Natural killer cell treated with Interleukin-12 subunit alpha and Interleukin-12 subunit beta and Interleukin-15 and Interleukin-18, amount 100 ng/mL, for 72 hours (primary cell): Measurements from ENCODE around the gene PTPRT. TPM values are rescaled to one million over a fixed set of nuclear protein-coding genes. Genes with fewer than 3 reads are reported as not detected.

Experiments used
- ATAC-seq, 2 donors: fragments of 150-1000 bp; cut with Tn5 transposase in 1 of 2; sonication (Bioruptor Pico), chemical (Tn5 transposase) in 1 of 2; 2 replicates each; pipeline ENCODE4 v1.10.0; 2021
- DNase-seq: peaks from one replicate; pipeline ENCODE4 v3.0.0; 2022; ENCODE audit warnings: low spot score
- H3K27ac Mint-ChIP-seq, 2 donors: 1 replicate in 1 of 2; 2 replicates in 1 of 2; pipeline ENCODE4 v1.8.0; 2022; ENCODE audit warnings: mixed read lengths in 2 of 2, mild to moderate bottlenecking in 1 of 2, moderate library complexity in 1 of 2
- H3K27me3 Mint-ChIP-seq, 2 donors: 1 replicate in 1 of 2; 2 replicates in 1 of 2; pipeline ENCODE4 v1.8.0; 2022; ENCODE audit warnings: mixed read lengths in 2 of 2
- H3K36me3 Mint-ChIP-seq: one replicate; pipeline ENCODE4 v1.8.0; 2022; ENCODE audit warnings: mixed read lengths
- H3K4me1 Mint-ChIP-seq, 2 donors: 1 replicate in 1 of 2; 2 replicates in 1 of 2; pipeline ENCODE4 v1.8.0; 2022; ENCODE audit warnings: low read depth in 2 of 2, mixed read lengths in 2 of 2, mild to moderate bottlenecking in 1 of 2
- H3K4me3 Mint-ChIP-seq: one replicate; pipeline ENCODE4 v1.8.0; 2022; ENCODE audit warnings: mixed read lengths
- H3K9me3 Mint-ChIP-seq: 2 replicates; pipeline ENCODE4 v1.8.0; 2022; ENCODE audit warnings: mixed read lengths
- total RNA-seq, 2 donors: library from RNA; stranded (reverse); gene quantifications; one replicate each; pipeline ENCODE4 v1.2.3, GENCODE V29; 2022

The PTPRT gene
- total RNA-seq, 2 donors from 2014 or later = not detected

GRCh38 chr20:42361402-42361970, 828.2 kb downstream of the PTPRT start:
- H3K9me3 Mint-ChIP-seq = no peaks in the 10 kb centered on the region
- no peak overlapping the region for H3K27ac Mint-ChIP-seq
- no peaks in the 10 kb centered on the region for H3K36me3 Mint-ChIP-seq
- no peaks in the 10 kb centered on the region for H3K27me3 Mint-ChIP-seq
- DNase-seq (no peak), ATAC-seq (no peak)
- no peaks in the 10 kb centered on the region for H3K4me1 Mint-ChIP-seq
- no peak overlapping the region for H3K4me3 Mint-ChIP-seq

DNA sequence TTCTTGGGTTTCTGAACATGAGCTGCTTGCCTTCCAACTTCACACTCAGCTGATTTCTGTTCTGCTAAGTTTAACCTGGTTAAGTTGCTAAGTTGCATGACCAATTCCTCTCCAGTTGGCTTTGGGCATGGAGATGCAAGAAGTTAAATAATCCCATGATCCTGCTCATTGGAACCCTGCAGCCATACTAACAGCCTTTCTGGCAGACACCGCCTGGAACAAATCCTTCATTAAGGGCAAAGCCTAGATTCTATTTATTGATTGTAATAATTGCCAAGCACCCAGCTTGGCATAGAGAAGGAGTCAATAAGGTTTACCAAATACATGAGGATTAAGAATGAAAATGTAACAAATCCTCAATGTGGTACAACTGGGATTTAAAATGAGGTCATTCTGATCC, 829.1 kb downstream of the PTPRT start:
- no peak for ATAC-seq

DNA sequence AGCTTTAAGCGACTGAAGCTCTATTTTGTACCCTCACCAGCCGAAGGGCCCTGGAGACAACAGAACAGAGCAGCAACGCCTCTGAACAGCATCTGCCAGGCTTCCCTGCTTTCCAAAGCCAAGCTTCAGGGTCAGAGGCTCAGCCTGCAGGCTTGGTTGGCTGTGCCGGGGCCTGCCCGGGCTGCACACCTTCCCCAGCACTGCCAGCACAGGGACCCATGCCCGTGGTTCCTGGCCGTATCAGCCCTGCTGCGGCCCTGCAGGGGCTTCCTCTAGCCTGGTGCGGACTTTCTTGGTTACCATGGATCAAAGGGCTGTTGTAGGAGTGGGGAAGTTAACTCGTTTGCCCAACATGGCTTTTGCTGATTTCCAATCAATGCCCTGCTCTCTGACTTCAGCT, 830.1 kb downstream of the PTPRT start:
- no peaks in the 10 kb centered on the region for H3K27me3 Mint-ChIP-seq
- no peak overlapping the region for H3K4me3 Mint-ChIP-seq
- H3K9me3 Mint-ChIP-seq = peaks cover 3% of the 10 kb centered on the region
- H3K4me1 Mint-ChIP-seq = no peaks in the 10 kb centered on the region
- DNase-seq (no peak), ATAC-seq (peak in 1 of 2 donors; percentile 48)
- no peaks in the 10 kb centered on the region for H3K36me3 Mint-ChIP-seq
- H3K27ac Mint-ChIP-seq = no peak overlapping the region

More for the DNA sequence above, 829.1 kb downstream of the PTPRT start:
- DNase-seq = no peak
- Mint-ChIP-seq H3K4me1 (no peaks in the 10 kb centered on the region), H3K36me3 (no peaks in the 10 kb centered on the region), H3K27ac (no peak overlapping the region), H3K4me3 (no peak overlapping the region), H3K9me3 (peaks cover 3% of the 10 kb centered on the region), H3K27me3 (no peaks in the 10 kb centered on the region)

GRCh38 chr20:42352096-42352495, 837.6 kb downstream of the PTPRT start:
- Mint-ChIP-seq H3K9me3 (peaks cover 7% of the 10 kb centered on the region), H3K36me3 (no peaks in the 10 kb centered on the region), H3K27me3 (no peaks in the 10 kb centered on the region), H3K4me3 (no peak overlapping the region), H3K4me1 (no peaks in the 10 kb centered on the region), H3K27ac (no peak overlapping the region)
- ATAC-seq (no peak), DNase-seq (no peak)

GRCh38 chr20:42350521-42350920, 839.2 kb downstream of the PTPRT start:
- Mint-ChIP-seq H3K9me3 (peaks cover 8% of the 10 kb centered on the region), H3K27ac (no peak overlapping the region), H3K4me1 (no peaks in the 10 kb centered on the region), H3K27me3 (no peaks in the 10 kb centered on the region), H3K4me3 (no peak overlapping the region), H3K36me3 (no peaks in the 10 kb centered on the region)
- ATAC-seq (no peak), DNase-seq (no peak)

DNA sequence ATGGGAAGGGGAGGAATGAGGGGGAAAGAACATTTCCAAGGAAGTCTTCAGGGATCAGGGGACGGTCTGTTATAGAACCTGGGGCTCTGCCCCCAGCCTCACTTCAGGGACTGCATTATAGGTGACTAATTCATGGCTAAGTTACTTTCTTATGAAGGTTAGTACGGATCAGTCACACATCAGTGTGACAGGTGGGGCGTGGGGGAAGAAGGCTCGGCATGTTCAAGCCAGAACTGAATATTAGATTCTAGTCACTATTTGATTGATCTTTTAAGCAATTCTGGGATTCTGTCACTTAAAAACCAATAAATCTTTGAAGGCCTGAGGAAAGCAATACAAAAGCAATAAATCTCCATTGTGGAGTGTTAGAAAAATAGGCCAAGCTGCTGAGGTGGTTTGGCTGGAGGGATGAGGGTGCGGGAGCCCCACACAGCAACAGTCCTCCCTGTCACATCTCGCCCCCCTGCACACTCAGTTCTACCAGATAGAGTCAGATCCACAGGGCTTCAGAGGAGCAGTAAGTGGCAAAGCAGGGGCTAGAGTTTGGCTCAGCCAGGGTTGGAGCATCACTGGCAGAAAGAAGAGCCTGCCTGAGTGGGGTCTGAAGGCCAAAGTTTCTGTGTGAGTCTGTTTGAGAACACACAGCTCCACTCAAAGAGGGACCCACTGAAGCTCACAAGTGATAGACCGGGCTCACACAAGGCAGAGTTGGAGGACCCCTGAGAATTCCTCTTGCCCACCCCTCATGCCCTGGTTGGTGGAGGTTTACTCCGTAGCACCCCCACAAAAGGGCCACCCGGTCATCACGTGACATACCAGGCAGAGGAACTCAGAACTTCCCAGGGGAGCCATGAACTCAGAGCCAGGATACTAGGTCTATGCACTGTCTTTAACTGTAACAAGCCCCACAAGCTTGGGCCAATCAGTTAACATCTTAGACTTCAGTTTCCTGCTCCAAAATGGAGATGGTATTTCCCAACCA, 843.2 kb downstream of the PTPRT start:
- H3K36me3 Mint-ChIP-seq = no peaks in the 10 kb centered on the region
- H3K4me1 Mint-ChIP-seq = no peaks in the 10 kb centered on the region
- DNase-seq = no peak

DNA sequence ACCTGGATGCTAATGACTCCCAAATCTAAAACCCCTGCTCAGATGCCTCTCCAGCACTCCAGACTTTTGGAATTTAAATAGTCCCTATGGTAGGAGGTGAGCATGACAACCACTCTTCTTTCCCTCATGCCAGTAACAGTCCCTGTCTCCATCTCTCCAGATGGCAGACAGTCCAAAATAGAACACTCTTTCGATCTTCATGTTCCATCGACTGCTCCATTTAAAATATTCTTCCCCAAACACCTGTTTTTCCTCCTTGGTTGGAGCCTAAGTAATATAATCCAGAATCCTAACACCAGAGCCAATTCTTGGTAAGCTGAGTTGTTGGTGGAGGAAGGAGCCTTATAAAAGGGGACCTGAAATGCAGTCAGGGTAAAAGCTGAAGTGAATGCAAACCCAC, 848.1 kb downstream of the PTPRT start:
- Mint-ChIP-seq H3K36me3 (no peaks in the 10 kb centered on the region), H3K27me3 (no peaks in the 10 kb centered on the region), H3K4me3 (no peak overlapping the region), H3K4me1 (no peaks in the 10 kb centered on the region), H3K27ac (no peak overlapping the region), H3K9me3 (peaks cover 25% of the 10 kb centered on the region)
- ATAC-seq (no peak), DNase-seq (no peak)

More for the DNA sequence above, 843.2 kb downstream of the PTPRT start:
- Mint-ChIP-seq H3K27me3 (no peaks in the 10 kb centered on the region), H3K9me3 (peaks cover 20% of the 10 kb centered on the region), H3K27ac (no peak overlapping the region), H3K4me3 (no peak overlapping the region)
- peak in 1 of 2 donors; percentile 33 for ATAC-seq

GRCh38 chr20:42340368-42340767, 849.3 kb downstream of the PTPRT start:
- Mint-ChIP-seq H3K36me3 (no peaks in the 10 kb centered on the region), H3K27ac (no peak overlapping the region), H3K4me1 (no peaks in the 10 kb centered on the region), H3K9me3 (peaks cover 21% of the 10 kb centered on the region), H3K4me3 (no peak overlapping the region), H3K27me3 (no peaks in the 10 kb centered on the region)
- ATAC-seq = no peak
- DNase-seq = no peak

- ATAC-seq = no peak
- Mint-ChIP-seq H3K27ac (no peak overlapping the region), H3K36me3 (peaks cover 4% of the 10 kb centered on the region), H3K4me3 (no peak overlapping the region), H3K27me3 (no peaks in the 10 kb centered on the region), H3K9me3 (peaks cover 17% of the 10 kb centered on the region), H3K4me1 (no peaks in the 10 kb centered on the region)
- DNase-seq = no peak
Observed at GRCh38 chr20:42338294-42339201, 851.2 kb downstream of the PTPRT start.

GRCh38 chr20:42336576-42336975, 853.1 kb downstream of the PTPRT start:
- DNase-seq (no peak), ATAC-seq (no peak)
- no peak overlapping the region for H3K27ac Mint-ChIP-seq
- no peaks in the 10 kb centered on the region for H3K27me3 Mint-ChIP-seq
- H3K4me1 Mint-ChIP-seq = no peaks in the 10 kb centered on the region
- H3K9me3 Mint-ChIP-seq = peaks cover 10% of the 10 kb centered on the region
- peaks cover 4% of the 10 kb centered on the region for H3K36me3 Mint-ChIP-seq
- H3K4me3 Mint-ChIP-seq = no peak overlapping the region

GRCh38 chr20:42319252-42320013, 870.3 kb downstream of the PTPRT start:
- Mint-ChIP-seq H3K27me3 (no peaks in the 10 kb centered on the region), H3K4me1 (no peaks in the 10 kb centered on the region), H3K27ac (no peak overlapping the region), H3K36me3 (no peaks in the 10 kb centered on the region), H3K9me3 (peaks cover 16% of the 10 kb centered on the region), H3K4me3 (no peak overlapping the region)
- ATAC-seq (no peak), DNase-seq (no peak)

DNA sequence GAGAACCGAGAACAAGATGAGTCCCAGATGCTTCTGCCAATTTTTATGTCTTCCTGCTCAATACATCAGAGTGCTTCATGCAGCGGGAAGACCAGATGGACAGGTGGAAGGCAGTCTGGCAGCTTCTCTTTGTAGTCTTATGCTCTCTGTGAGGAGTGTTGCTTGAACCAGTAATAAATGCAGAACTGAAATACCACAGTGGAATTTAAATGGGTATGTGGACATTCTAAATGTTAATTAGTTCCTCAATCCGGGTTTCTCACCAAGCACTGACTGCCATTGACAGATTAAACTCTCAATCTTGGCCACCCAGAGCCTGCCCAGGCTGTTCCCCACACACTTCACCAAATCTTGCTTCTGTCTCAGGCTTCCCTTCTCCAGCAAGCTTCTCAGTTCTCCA, 876.0 kb downstream of the PTPRT start:
- Mint-ChIP-seq H3K27ac (no peak overlapping the region), H3K9me3 (peaks cover 14% of the 10 kb centered on the region), H3K27me3 (peaks cover 0 to 1% of the 10 kb centered on the region in 2 donors), H3K4me3 (no peak overlapping the region), H3K36me3 (no peaks in the 10 kb centered on the region), H3K4me1 (no peaks in the 10 kb centered on the region)
- DNase-seq = no peak
- ATAC-seq = no peak

- no peaks in the 10 kb centered on the region for H3K36me3 Mint-ChIP-seq
- no peak for DNase-seq
- no peak overlapping the region for H3K4me3 Mint-ChIP-seq
- ATAC-seq = no peak
- no peaks in the 10 kb centered on the region for H3K4me1 Mint-ChIP-seq
- peaks cover 0 to 4% of the 10 kb centered on the region in 2 donors for H3K27me3 Mint-ChIP-seq
- no peak overlapping the region for H3K27ac Mint-ChIP-seq
- peaks cover 10% of the 10 kb centered on the region for H3K9me3 Mint-ChIP-seq
Observed at GRCh38 chr20:42309050-42309449, 880.7 kb downstream of the PTPRT start.
